Endothelial cell of umbilical vein (primary cell): Measurements from ENCODE around the gene GALNT12. TPM values are rescaled to one million over a fixed set of nuclear protein-coding genes. Genes with fewer than 3 reads are reported as not detected.

Source experiments
- BruUV-seq: library from RNA; stranded (reverse); fragments of 400-500 nt; replicated peaks from 2 replicates; lab custom pipeline; 2021; lab: Mats Ljungman, UMichigan
- CTCF ChIA-PET: fragments of 300-600, 350-600 bp; sonication (Branson Sonifier 250); formaldehyde crosslinking; loops from one replicate; lab custom pipeline; 2021; ENCODE audit warnings: antibody characterized with exemption, inconsistent platforms; lab: Charles Lee
- POLR2A ChIA-PET: fragments of 300-600, 350-600 bp; sonication (Branson Sonifier 250); formaldehyde crosslinking; loops from one replicate; lab custom pipeline; 2021; ENCODE audit warnings: antibody characterized with exemption, inconsistent platforms; lab: Charles Lee
- DNase-seq: peaks from one replicate; pipeline ENCODE4 v3.0.0-alpha.2; 2011; ENCODE audit warnings: low read depth, low spot score
- FAIRE-seq: peaks from 2 replicates; lab custom pipeline; 2011; peaks lifted over from hg19 to GRCh38; lab: Jason Lieb, UNC
- H2AFZ ChIP-seq: 2 replicates; pipeline ENCODE4 v1.6.0; 2012; ENCODE audit warnings: low read depth, low read length, control low read depth, inconsistent platforms
- H3K27ac ChIP-seq: 2 replicates; pipeline ENCODE4 v1.5.1; 2011; ENCODE audit warnings: low read depth, mild to moderate bottlenecking, control low read depth, low read length, moderate library complexity; ENCODE audit not compliant: insufficient read depth
- H3K27me3 ChIP-seq, 2 experiments: 2 replicates each; pipeline versions ENCODE4 v1.6.0 to v1.6.1; 2011; ENCODE audit warnings: low read length in 2 of 2, mixed read lengths in 1 of 2; ENCODE audit not compliant: control insufficient read depth in 2 of 2, insufficient read depth in 2 of 2
- H3K36me3 ChIP-seq, 2 experiments: 2 replicates in 1 of 2; 3 replicates in 1 of 2; pipeline ENCODE4 v1.5.1; 2011; ENCODE audit warnings: low read length in 2 of 2, mild to moderate bottlenecking in 1 of 2, moderate library complexity in 1 of 2; ENCODE audit not compliant: control insufficient read depth in 2 of 2, insufficient read depth in 2 of 2; ENCODE audit errors: extremely low read depth in 1 of 2
- H3K4me1 ChIP-seq: 3 replicates; pipeline ENCODE4 v1.5.1; 2011; ENCODE audit warnings: mild to moderate bottlenecking, low read length; ENCODE audit not compliant: control insufficient read depth, insufficient read depth; ENCODE audit errors: extremely low read depth
- H3K4me2 ChIP-seq: 2 replicates; pipeline ENCODE4 v1.6.1; 2011; ENCODE audit warnings: low read length, control low read depth, mixed read lengths; ENCODE audit not compliant: insufficient read depth
- H3K4me3 ChIP-seq, 3 experiments: fragments of 200-600 bp in 1 of 3; sonication (generic), shearing (Covaris generic) in 1 of 3; replicated peaks in 1 of 3; 2 replicates each; pipeline ENCODE4 v1.5.1; 2011 to 2016; ENCODE audit warnings: control low read depth in 3 of 3, low read length in 3 of 3, mild to moderate bottlenecking in 2 of 3, inconsistent platforms in 1 of 3, low read depth in 1 of 3, moderate library complexity in 1 of 3; ENCODE audit not compliant: insufficient read depth in 1 of 3
- H3K79me2 ChIP-seq: 2 replicates; pipeline ENCODE4 v1.6.0; 2012; ENCODE audit warnings: low read length, inconsistent platforms; ENCODE audit not compliant: control insufficient read depth, insufficient read depth
- H3K9ac ChIP-seq: replicated peaks from 2 replicates; pipeline ENCODE3; 2011; ENCODE audit warnings: low read length, control low read depth; ENCODE audit not compliant: insufficient read depth; ENCODE audit errors: extremely low read depth
- H3K9me1 ChIP-seq: replicated peaks from 3 replicates; pipeline ENCODE4 v1.6.0; 2011; ENCODE audit warnings: mild to moderate bottlenecking, low read length; ENCODE audit not compliant: control insufficient read depth, insufficient read depth; ENCODE audit errors: extremely low read depth
- H3K9me3 ChIP-seq: replicated peaks from 2 replicates; pipeline ENCODE4 v1.5.1; 2012; ENCODE audit warnings: low read length, inconsistent platforms; ENCODE audit not compliant: control insufficient read depth, insufficient read depth
- H4K20me1 ChIP-seq: replicated peaks from 2 replicates; pipeline ENCODE3; 2011; ENCODE audit warnings: mild to moderate bottlenecking, low read length; ENCODE audit not compliant: control insufficient read depth, insufficient read depth; ENCODE audit errors: extremely low read depth
- EZH2 ChIP-seq: IDR thresholded peaks from 2 replicates; pipeline ENCODE4 v1.6.1; 2012; ENCODE audit warnings: borderline replicate concordance, low read depth, mild to moderate bottlenecking, moderate library complexity, low read length, inconsistent platforms; ENCODE audit not compliant: severe bottlenecking
- JUN ChIP-seq: IDR thresholded peaks from 2 replicates; pipeline ENCODE4 v1.6.1; 2011; ENCODE audit warnings: borderline replicate concordance, low read depth; ENCODE audit not compliant: insufficient read length, insufficient read depth
- POLR2A ChIP-seq: IDR thresholded peaks from 2 replicates; pipeline ENCODE4 v1.6.1; 2012; ENCODE audit warnings: low read depth, mild to moderate bottlenecking, control low read depth, low read length
- POLR2AphosphoS5 ChIP-seq: IDR thresholded peaks from 2 replicates; pipeline ENCODE4 v1.6.1; 2012; ENCODE audit warnings: low read depth, mild to moderate bottlenecking, control low read depth, low read length, moderate library complexity; ENCODE audit not compliant: insufficient read depth
- dilution Hi-C: fragments of 300-500 bp; cut with MboI; formaldehyde crosslinking; loops from one replicate; pipeline ENCODE4 v1.15.0; 2019; ENCODE audit warnings: low sequenced_read_pairs; ENCODE audit not compliant: extremely low pct_ligation_motif_present
- intact Hi-C: fragments of 100-400 bp; cut with micrococcal nuclease; formaldehyde crosslinking; loops from one replicate; pipeline ENCODE4 v1.10.0; 2022
- polyA plus RNA-seq, 4 experiments: library from polyadenylated mRNA; depleted of rRNA in 3 of 4; stranded (reverse) in 3 of 4; unstranded in 1 of 4; fragments of >200 nt; gene quantifications; 2 replicates each; pipeline versions ENCODE4 v1.2.1 to v1.2.3, GENCODE V29; 2011 to 2012; ENCODE audit warnings: missing spikeins in 1 of 4
- total RNA-seq: library from RNA; stranded (reverse); gene quantifications from 2 replicates; pipeline ENCODE4 v1.2.3, GENCODE V29; 2021
- TF ChIP-seq, protein P1 (sequence below), 2 donors: IDR thresholded peaks; 1 replicate in 1 of 2; 2 replicates in 1 of 2; pipeline ENCODE4 v1.5.1; 2011; ENCODE audit warnings: low read length in 2 of 2, mild to moderate bottlenecking in 2 of 2, moderate library complexity in 2 of 2, control low read depth in 1 of 2, inconsistent platforms in 1 of 2, low read depth in 1 of 2; ENCODE audit not compliant: insufficient read depth in 1 of 2; ENCODE audit errors: extremely low read depth in 1 of 2
- TF ChIP-seq, protein P2 (sequence below): IDR thresholded peaks from 2 replicates; pipeline ENCODE4 v1.6.1; 2011; ENCODE audit not compliant: insufficient read depth, insufficient read length

GALNT12 gene
- total and polyA plus RNA-seq, 2 donors (not counting 3 experiments of a cell fraction or from before 2014, with no cell fraction given) = 0.26 to 0.44 TPM

DNA sequence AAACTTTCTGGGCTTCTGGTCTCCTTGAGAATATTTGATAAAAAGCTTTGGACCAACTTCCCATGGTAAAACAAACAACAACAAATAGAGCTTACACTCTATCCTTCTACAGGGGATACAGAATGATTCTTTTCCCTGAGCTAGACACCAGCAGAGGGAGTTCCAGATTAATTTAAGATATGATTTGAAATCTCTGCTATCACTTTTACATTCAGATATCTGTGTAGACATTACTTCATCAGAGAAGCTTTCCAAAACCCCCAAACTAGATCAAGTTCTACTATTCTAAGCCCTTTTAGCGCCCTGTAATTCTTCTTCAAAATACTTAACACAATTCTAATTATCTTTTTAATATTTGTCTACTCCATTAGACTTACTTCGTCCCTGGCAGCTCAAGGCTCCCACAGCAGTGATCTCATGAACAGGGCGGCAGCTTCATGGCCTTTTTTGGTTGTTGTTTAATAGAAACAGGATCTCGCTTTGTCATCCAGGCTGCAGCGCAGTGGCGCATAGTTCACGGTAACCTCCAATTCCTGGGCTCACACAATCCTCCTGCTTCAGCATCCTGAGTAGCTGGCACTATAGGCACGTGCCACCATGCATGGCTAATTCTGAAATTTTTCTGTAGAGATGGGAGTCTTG lies 955 bp upstream of the GALNT12 start:
- no peaks in the 10 kb centered on the region for H3K9me1 ChIP-seq
- no peaks in the 10 kb centered on the region for H3K79me2 ChIP-seq
- H3K4me2 ChIP-seq = no peak overlapping the region
- POLR2A ChIA-PET = no interaction called here
- dilution Hi-C loops (no loop called here), intact Hi-C loops (no loop called here)
- no peaks in the 10 kb centered on the region for H3K36me3 ChIP-seq
- H3K27ac ChIP-seq = no peak overlapping the region
- BruUV-seq = no TSS peak
- DNase-seq = no peak
- CTCF ChIA-PET = interaction anchor here (0.5 to 2.9 kb wide), 13 partner anchors 10 to 772 kb away, joined by 3 to 27 read pairs (median 3); partner anchors contain the start of gene ANKS6
- no peaks in the 10 kb centered on the region for H3K9me3 ChIP-seq
- FAIRE-seq = no peak
- no peaks in the 10 kb centered on the region for H4K20me1 ChIP-seq
- peaks cover 27 to 28% of the 10 kb centered on the region in 2 experiments for H3K27me3 ChIP-seq
- H3K9ac ChIP-seq = no peak overlapping the region
- no peak overlapping the region for H3K4me3 ChIP-seq
- H2AFZ ChIP-seq = no peak overlapping the region
- H3K4me1 ChIP-seq = peaks cover 6% of the 10 kb centered on the region
- TF ChIP-seq, protein P1, sequence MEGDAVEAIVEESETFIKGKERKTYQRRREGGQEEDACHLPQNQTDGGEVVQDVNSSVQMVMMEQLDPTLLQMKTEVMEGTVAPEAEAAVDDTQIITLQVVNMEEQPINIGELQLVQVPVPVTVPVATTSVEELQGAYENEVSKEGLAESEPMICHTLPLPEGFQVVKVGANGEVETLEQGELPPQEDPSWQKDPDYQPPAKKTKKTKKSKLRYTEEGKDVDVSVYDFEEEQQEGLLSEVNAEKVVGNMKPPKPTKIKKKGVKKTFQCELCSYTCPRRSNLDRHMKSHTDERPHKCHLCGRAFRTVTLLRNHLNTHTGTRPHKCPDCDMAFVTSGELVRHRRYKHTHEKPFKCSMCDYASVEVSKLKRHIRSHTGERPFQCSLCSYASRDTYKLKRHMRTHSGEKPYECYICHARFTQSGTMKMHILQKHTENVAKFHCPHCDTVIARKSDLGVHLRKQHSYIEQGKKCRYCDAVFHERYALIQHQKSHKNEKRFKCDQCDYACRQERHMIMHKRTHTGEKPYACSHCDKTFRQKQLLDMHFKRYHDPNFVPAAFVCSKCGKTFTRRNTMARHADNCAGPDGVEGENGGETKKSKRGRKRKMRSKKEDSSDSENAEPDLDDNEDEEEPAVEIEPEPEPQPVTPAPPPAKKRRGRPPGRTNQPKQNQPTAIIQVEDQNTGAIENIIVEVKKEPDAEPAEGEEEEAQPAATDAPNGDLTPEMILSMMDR (IDR thresholded peaks at IDR 0.05; ENCODE audit: extremely low read depth in 1 of 2, insufficient read depth in 1 of 2, low read depth in 1 of 2, low read length in 2 of 2) = no peak
- TF ChIP-seq JUN = no peak
- no peak for TF ChIP-seq POLR2AphosphoS5
- no peak for TF ChIP-seq EZH2
- TF ChIP-seq POLR2A = no peak
- TF ChIP-seq, protein P2, sequence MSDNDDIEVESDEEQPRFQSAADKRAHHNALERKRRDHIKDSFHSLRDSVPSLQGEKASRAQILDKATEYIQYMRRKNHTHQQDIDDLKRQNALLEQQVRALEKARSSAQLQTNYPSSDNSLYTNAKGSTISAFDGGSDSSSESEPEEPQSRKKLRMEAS = no peak
